H9 (cell line): ENCODE data around the gene RELCH. TPM values are rescaled to one million over a fixed set of nuclear protein-coding genes. Genes with fewer than 3 reads are reported as not detected.

ENCODE experiments used
- DNase-seq: peaks from one replicate; pipeline ENCODE4 v3.0.0-alpha.2; 2017
- H2AFZ ChIP-seq: one replicate; pipeline ENCODE4 v1.6.1; 2013; ENCODE audit warnings: mild to moderate bottlenecking, low read length, control low read depth, moderate library complexity
- H2AK5ac ChIP-seq: 2 replicates; pipeline ENCODE4 v1.6.1; 2013; ENCODE audit warnings: low read length, control low read depth, mixed read lengths; ENCODE audit not compliant: insufficient read length
- H2BK120ac ChIP-seq: one replicate; pipeline ENCODE4 v1.6.1; 2013; ENCODE audit warnings: low read depth, mild to moderate bottlenecking, low read length, control low read depth, inconsistent platforms; ENCODE audit not compliant: poor library complexity, severe bottlenecking
- H2BK12ac ChIP-seq: 2 replicates; pipeline ENCODE4 v1.6.1; 2013; ENCODE audit warnings: low read length, control low read depth, mixed read lengths, low read depth; ENCODE audit not compliant: insufficient read length
- H2BK15ac ChIP-seq: 2 replicates; pipeline ENCODE4 v1.6.1; 2013; ENCODE audit warnings: low read depth, low read length, control low read depth
- H2BK20ac ChIP-seq: one replicate; pipeline ENCODE4 v1.6.1; 2013; ENCODE audit warnings: low read depth, mild to moderate bottlenecking, low read length, control low read depth, inconsistent platforms; ENCODE audit not compliant: poor library complexity, severe bottlenecking
- H2BK5ac ChIP-seq: 2 replicates; pipeline ENCODE4 v1.6.1; 2013; ENCODE audit warnings: low read length, control low read depth, mixed read lengths; ENCODE audit not compliant: insufficient read length
- H3K14ac ChIP-seq: 2 replicates; pipeline ENCODE4 v1.6.1; 2013; ENCODE audit warnings: low read length, control low read depth; ENCODE audit not compliant: insufficient read depth
- H3K18ac ChIP-seq: 2 replicates; pipeline ENCODE4 v1.6.1; 2013; ENCODE audit warnings: low read depth, mild to moderate bottlenecking, mixed read lengths, low read length, control low read depth; ENCODE audit not compliant: insufficient read length
- H3K23ac ChIP-seq: 2 replicates; pipeline ENCODE4 v1.6.1; 2013; ENCODE audit warnings: low read length, control low read depth, mixed read lengths, low read depth; ENCODE audit not compliant: insufficient read length
- H3K23me2 ChIP-seq: 2 replicates; pipeline ENCODE4 v1.6.1; 2013; ENCODE audit warnings: low read depth, mild to moderate bottlenecking, mixed read lengths, low read length, control low read depth; ENCODE audit not compliant: insufficient read length, poor library complexity, severe bottlenecking
- H3K27ac ChIP-seq: 2 replicates; pipeline ENCODE4 v1.5.1; 2013; ENCODE audit warnings: low read length, control low read depth, mixed read lengths, low read depth; ENCODE audit not compliant: insufficient read length
- H3K27me3 ChIP-seq: 2 replicates; pipeline ENCODE4 v1.6.1; 2013; ENCODE audit warnings: low read length, control low read depth, inconsistent platforms; ENCODE audit not compliant: insufficient read depth
- H3K4ac ChIP-seq: 2 replicates; pipeline ENCODE4 v1.6.1; 2013; ENCODE audit warnings: low read depth, mild to moderate bottlenecking, control low read depth, inconsistent platforms, low read length, moderate library complexity
- H3K4me1 ChIP-seq: 2 replicates; pipeline ENCODE4 v1.6.1; 2013; ENCODE audit warnings: low read length, control low read depth, inconsistent platforms; ENCODE audit not compliant: insufficient read depth
- H3K4me2 ChIP-seq: 2 replicates; pipeline ENCODE4 v1.6.1; 2013; ENCODE audit warnings: low read length, control low read depth, mixed read lengths; ENCODE audit not compliant: insufficient read length, insufficient read depth
- H3K56ac ChIP-seq: 2 replicates; pipeline ENCODE4 v1.6.1; 2013; ENCODE audit warnings: low read depth, mild to moderate bottlenecking, mixed read lengths, low read length, control low read depth; ENCODE audit not compliant: insufficient read length
- H3K79me1 ChIP-seq: 2 replicates; pipeline ENCODE4 v1.6.1; 2013; ENCODE audit warnings: low read depth, mild to moderate bottlenecking, moderate library complexity, low read length, control low read depth, inconsistent platforms; ENCODE audit not compliant: insufficient read depth, poor library complexity, severe bottlenecking
- H3K79me2 ChIP-seq: 2 replicates; pipeline ENCODE4 v1.6.1; 2013; ENCODE audit warnings: low read length, control low read depth, inconsistent platforms; ENCODE audit not compliant: insufficient read depth
- H3K9ac ChIP-seq: 2 replicates; pipeline ENCODE4 v1.6.1; 2013; ENCODE audit warnings: low read length, control low read depth, mixed read lengths; ENCODE audit not compliant: insufficient read length; ENCODE audit errors: extremely low read depth
- H3K9me3 ChIP-seq: one replicate; pipeline ENCODE4 v1.6.1; 2013; ENCODE audit warnings: low read depth, low read length, inconsistent platforms; ENCODE audit not compliant: control insufficient read depth
- H3T11ph ChIP-seq: one replicate; pipeline ENCODE4 v1.6.1; 2013; ENCODE audit warnings: mild to moderate bottlenecking, low read length, control low read depth, inconsistent platforms
- H4K20me1 ChIP-seq: one replicate; pipeline ENCODE4 v1.6.1; 2013; ENCODE audit not compliant: control insufficient read depth, insufficient read length, insufficient read depth
- H4K5ac ChIP-seq: 2 replicates; pipeline ENCODE4 v1.6.1; 2013; ENCODE audit warnings: low read depth, mild to moderate bottlenecking, mixed read lengths, low read length, control low read depth; ENCODE audit not compliant: insufficient read length
- H4K8ac ChIP-seq: replicated peaks from 2 replicates; pipeline ENCODE4 v1.6.1; 2013; ENCODE audit warnings: low read length, control low read depth, mixed read lengths, low read depth; ENCODE audit not compliant: insufficient read length
- H4K91ac ChIP-seq: 2 replicates; pipeline ENCODE4 v1.6.1; 2013; ENCODE audit warnings: low read depth, mild to moderate bottlenecking, moderate library complexity, mixed read lengths, low read length, control low read depth; ENCODE audit not compliant: insufficient read length
- H3K27ac Mint-ChIP-seq, 3 experiments: 2 replicates in 2 of 3; 3 replicates in 1 of 3; pipeline ENCODE4 v1.8.0; 2020 to 2021; ENCODE audit warnings: mixed read lengths in 3 of 3, mild to moderate bottlenecking in 1 of 3, moderate library complexity in 1 of 3
- H3K27me3 Mint-ChIP-seq: 2 replicates; pipeline ENCODE4 v1.8.0; 2021; ENCODE audit warnings: low read depth, mild to moderate bottlenecking, moderate library complexity, mixed read lengths
- H3K36me3 Mint-ChIP-seq, 3 experiments: 2 replicates in 2 of 3; 3 replicates in 1 of 3; pipeline ENCODE4 v1.8.0; 2020 to 2021; ENCODE audit warnings: low read depth in 3 of 3, mixed read lengths in 3 of 3; ENCODE audit not compliant: insufficient read depth in 1 of 3
- H3K4me1 Mint-ChIP-seq, 2 experiments: 2 replicates each; pipeline ENCODE4 v1.8.0; 2020; ENCODE audit warnings: mixed read lengths in 2 of 2
- H3K4me3 Mint-ChIP-seq, 2 experiments: 2 replicates in 1 of 2; 3 replicates in 1 of 2; pipeline ENCODE4 v1.8.0; 2020 to 2021; ENCODE audit warnings: mild to moderate bottlenecking in 2 of 2, mixed read lengths in 2 of 2, moderate library complexity in 1 of 2
- H3K9me3 Mint-ChIP-seq, 2 experiments: 2 replicates in 1 of 2; 3 replicates in 1 of 2; pipeline ENCODE4 v1.8.0; 2020; ENCODE audit warnings: mild to moderate bottlenecking in 2 of 2, mixed read lengths in 2 of 2, moderate library complexity in 1 of 2
- CTCF ChIP-seq: fragments of 200-600 bp; sonication (generic); conservative IDR thresholded peaks from 3 replicates; pipeline ENCODE4 v1.8.0; 2021; ENCODE audit warnings: antibody characterized with exemption, mild to moderate bottlenecking
- WGBS: extraction: QIAGEN DNeasy Blood & Tissue Kit; methylation state at CpG from one replicate; pipeline ENCODE4 v1.1.7; 2013; ENCODE audit warnings: missing lambda C conversion rate, low lambda C conversion rate, mixed read lengths; ENCODE audit not compliant: insufficient read length; ENCODE audit errors: extremely low coverage; 5-methylcytosine and 5-hydroxymethylcytosine counted together
- total RNA-seq: library from RNA; stranded (reverse); gene quantifications from 2 replicates; pipeline ENCODE4 v1.2.1, GENCODE V29; 2021

RELCH gene
- total RNA-seq, 1 experiment from 2014 or later = 32.3 TPM

DNA sequence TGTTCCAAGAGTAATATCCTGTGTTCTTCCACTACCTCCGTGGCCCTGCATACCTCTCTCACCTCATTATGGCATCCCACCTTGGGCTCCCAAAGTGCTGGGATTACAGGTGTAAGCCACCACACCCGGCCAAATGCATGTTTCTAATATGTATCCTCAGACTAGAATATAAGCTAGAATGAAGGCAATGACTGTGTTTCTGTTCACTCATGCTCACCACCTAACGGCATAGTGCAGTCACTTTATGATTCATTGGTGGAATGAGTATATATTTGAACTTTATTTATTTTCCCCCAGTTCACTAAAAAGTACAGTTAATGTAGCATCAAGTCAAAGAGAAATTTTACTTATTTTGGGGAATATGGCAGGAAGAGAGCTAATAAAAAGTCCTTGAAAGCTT lies 11.5 kb upstream of the RELCH start:
- H4K91ac ChIP-seq = no peak overlapping the region
- H2BK12ac ChIP-seq = no peak overlapping the region
- H3K4me2 ChIP-seq = no peak overlapping the region
- DNase-seq = no peak
- H3K36me3 Mint-ChIP-seq = no peaks in the 10 kb centered on the region
- H3K14ac ChIP-seq = no peak overlapping the region
- H4K20me1 ChIP-seq = no peaks in the 10 kb centered on the region
- no peaks in the 10 kb centered on the region for H3K9me3 ChIP-seq
- no peak overlapping the region for H3T11ph ChIP-seq
- no peaks in the 10 kb centered on the region for H3K27me3 ChIP-seq
- no peak overlapping the region for H3K56ac ChIP-seq
- H3K9me3 Mint-ChIP-seq = no peaks in the 10 kb centered on the region
- no peak overlapping the region for H3K23ac ChIP-seq
- H3K27ac ChIP-seq = no peak overlapping the region
- H3K23me2 ChIP-seq = no peaks in the 10 kb centered on the region
- no peak overlapping the region for H4K8ac ChIP-seq
- H3K79me2 ChIP-seq = no peaks in the 10 kb centered on the region
- H3K9ac ChIP-seq = no peak overlapping the region
- no peak overlapping the region for H2BK20ac ChIP-seq
- H2BK5ac ChIP-seq = no peak overlapping the region
- H3K4ac ChIP-seq = no peak overlapping the region
- no peak overlapping the region for H2BK15ac ChIP-seq
- H2BK120ac ChIP-seq = no peak overlapping the region
- no peak overlapping the region for H2AK5ac ChIP-seq
- WGBS = no CpG with 5 or more reads among the region's 3 CpGs
- no peak overlapping the region for H3K4me3 Mint-ChIP-seq
- no peak overlapping the region for H2AFZ ChIP-seq
- H4K5ac ChIP-seq = no peak overlapping the region
- H3K79me1 ChIP-seq = no peaks in the 10 kb centered on the region
- H3K27me3 Mint-ChIP-seq = no peaks in the 10 kb centered on the region
- no peak for TF ChIP-seq CTCF
- H3K4me1 Mint-ChIP-seq = 0 out of 4 replicates have a peak, but pooled peaks cover 0 to 4% of the 10 kb centered on the region in 2 experiments
- no peak overlapping the region for H3K18ac ChIP-seq
- H3K4me1 ChIP-seq = no peaks in the 10 kb centered on the region
- H3K27ac Mint-ChIP-seq = no peak overlapping the region
